Muscle of leg (tissue), 11 donors: Measurements from ENCODE around the gene AIMP2. TPM values are rescaled to one million over a fixed set of nuclear protein-coding genes. Genes with fewer than 3 reads are reported as not detected.
A peak's percentile ranks its signal among the peaks of the same experiment; 100 is the strongest.

Experiments used
- DNase-seq: peaks from one replicate; pipeline ENCODE4 v3.0.0; 2013
- H3K27ac ChIP-seq: one replicate; pipeline ENCODE4 v1.5.1; 2013; ENCODE audit warnings: mild to moderate bottlenecking, low read length, control low read depth
- H3K27me3 ChIP-seq: one replicate; pipeline ENCODE4 v1.6.1; 2013; ENCODE audit warnings: low read length; ENCODE audit not compliant: control insufficient read depth, insufficient read depth
- H3K36me3 ChIP-seq: one replicate; pipeline ENCODE4 v1.6.1; 2013; ENCODE audit warnings: low read length; ENCODE audit not compliant: control insufficient read depth, insufficient read depth
- H3K4me1 ChIP-seq: one replicate; pipeline ENCODE4 v1.6.1; 2013; ENCODE audit warnings: low read length; ENCODE audit not compliant: control insufficient read depth, insufficient read depth
- H3K4me3 ChIP-seq: one replicate; pipeline ENCODE4 v1.5.1; 2013; ENCODE audit warnings: low read length, control low read depth
- H3K9me3 ChIP-seq: replicated peaks from 2 replicates; pipeline ENCODE4 v1.6.1; 2013; ENCODE audit warnings: low read depth, low read length; ENCODE audit not compliant: control insufficient read depth
- whole genome bisulfite sequencing: methylation state at CpG from one replicate; pipeline ENCODE4 v1.1.5; 2013; ENCODE audit warnings: missing lambda C conversion rate; ENCODE audit not compliant: insufficient coverage; 5-methylcytosine and 5-hydroxymethylcytosine counted together
- polyA plus RNA-seq, 8 donors: library from polyadenylated mRNA; unstranded; fragments of 120-200 nt; gene quantifications; one replicate each; pipeline versions ENCODE4 v1.2.1 to v1.2.3, GENCODE V29; 2013; ENCODE audit warnings: inconsistent platforms in 1 of 8, low replicate concordance in 1 of 8; ENCODE audit not compliant: insufficient read length in 8 of 8, insufficient read depth in 1 of 8
- total RNA-seq: library from RNA; stranded (reverse); fragments of 120-200 nt; gene quantifications from one replicate; pipeline ENCODE4 v1.2.4, GENCODE V29; 2013

Gene AIMP2
- total and polyA plus RNA-seq, 9 donors, result 28.3 to 44.2 (median 33.2) TPM

DNA sequence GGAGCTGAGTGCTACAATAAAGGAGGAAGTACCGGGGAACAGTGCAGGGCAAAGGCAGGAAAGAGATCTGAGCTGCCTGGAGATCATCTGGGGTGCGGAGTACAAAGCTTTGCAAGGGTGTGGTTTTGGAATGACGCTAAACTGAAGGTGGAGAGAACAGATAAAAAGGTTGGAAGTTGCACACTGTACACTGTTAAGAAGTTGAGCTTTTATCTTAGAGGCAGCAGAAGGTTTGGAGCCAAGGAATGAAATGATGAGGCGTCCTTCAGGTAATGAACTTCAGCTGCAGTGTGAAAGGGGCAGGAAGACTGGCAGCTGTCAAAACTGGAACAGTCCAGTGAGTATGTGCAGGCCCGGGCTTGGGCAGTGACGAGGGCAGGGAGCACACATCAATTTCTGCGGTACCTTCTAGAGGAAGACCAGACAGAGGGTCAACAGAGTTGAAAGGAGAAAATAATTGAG lies 14.9 kb downstream of the AIMP2 start:
- Histone ChIP-seq H3K4me1 (peaks cover 4% of the 10 kb centered on the region), H3K9me3 (no peaks in the 10 kb centered on the region), H3K27ac (no peak overlapping the region), H3K4me3 (no peak overlapping the region), H3K36me3 (peaks cover 91% of the 10 kb centered on the region), H3K27me3 (no peaks in the 10 kb centered on the region)
- no peak for DNase-seq
- 92% methylated on average over 7 of the region's 7 CpGs for WGBS

GRCh38 chr7:6026011-6026819 lies 17.1 kb downstream of the AIMP2 start:
- peak overlapping the region; percentile 51 for H3K27ac ChIP-seq
- no peak overlapping the region for H3K4me3 ChIP-seq
- DNase-seq, result peak; percentile 45
- peaks cover 4% of the 10 kb centered on the region for H3K4me1 ChIP-seq
- WGBS, result 83% methylated on average over 19 of the region's 22 CpGs
- H3K9me3 ChIP-seq, result no peaks in the 10 kb centered on the region
- no peaks in the 10 kb centered on the region for H3K27me3 ChIP-seq
- peaks cover 88% of the 10 kb centered on the region for H3K36me3 ChIP-seq

- WGBS, result 100% methylated on average over 3 of the region's 12 CpGs
- peak; percentile 46 for DNase-seq
- Histone ChIP-seq H3K9me3 (no peaks in the 10 kb centered on the region), H3K4me1 (peaks cover 4% of the 10 kb centered on the region), H3K4me3 (no peak overlapping the region), H3K36me3 (peaks cover 86% of the 10 kb centered on the region), H3K27ac (peak overlapping the region; percentile 45), H3K27me3 (no peaks in the 10 kb centered on the region)
Observed at GRCh38 chr7:6026820-6027311, 17.8 kb downstream of the AIMP2 start.

- Histone ChIP-seq H3K27ac (no peak overlapping the region), H3K36me3 (peaks cover 82% of the 10 kb centered on the region), H3K4me3 (no peak overlapping the region), H3K9me3 (no peaks in the 10 kb centered on the region), H3K27me3 (no peaks in the 10 kb centered on the region), H3K4me1 (peaks cover 4% of the 10 kb centered on the region)
- WGBS, result no CpG with 5 or more reads among the region's 1 CpG
- DNase-seq, result no peak
Observed at GRCh38 chr7:6027806-6028365, 18.8 kb downstream of the AIMP2 start.

- WGBS, result 100% methylated on average over 1 of the region's 5 CpGs
- Histone ChIP-seq H3K4me1 (peaks cover 4% of the 10 kb centered on the region), H3K9me3 (no peaks in the 10 kb centered on the region), H3K4me3 (no peak overlapping the region), H3K27me3 (no peaks in the 10 kb centered on the region), H3K27ac (no peak overlapping the region), H3K36me3 (peaks cover 81% of the 10 kb centered on the region)
- DNase-seq, result no peak
Observed at GRCh38 chr7:6028563-6028962, 19.5 kb downstream of the AIMP2 start.

DNA sequence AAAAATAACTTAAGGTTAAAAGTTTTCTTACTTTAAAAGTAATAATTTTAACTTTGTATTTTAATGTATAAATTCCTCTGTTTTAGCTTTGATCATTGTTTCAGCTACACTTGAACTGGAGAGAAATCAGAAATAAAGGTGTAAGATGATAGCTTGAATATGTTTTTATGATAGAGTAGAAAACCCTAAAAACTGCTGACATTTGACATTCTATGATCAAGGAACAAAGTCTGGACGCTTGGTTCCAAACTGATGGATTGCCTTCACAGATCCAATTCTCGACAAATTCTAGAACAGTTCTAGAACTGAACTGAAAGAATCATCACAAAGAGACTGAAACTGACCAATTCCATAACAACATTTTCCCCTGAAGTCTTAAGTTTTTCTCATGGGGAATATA lies 21.9 kb downstream of the AIMP2 start, which contains the start of gene ANKRD61:
TSS of gene ANKRD61 (plus strand) at position 389 of the 400 bp plus-strand sequence. CDS start at position 389, 0 bp downstream.
- H3K27ac ChIP-seq, result no peak within 1 kb of the TSS
- no peaks in the 10 kb centered on the region for H3K27me3 ChIP-seq
- H3K4me3 ChIP-seq, result no peak within 1 kb of the TSS
- peaks cover 4% of the 10 kb centered on the region for H3K4me1 ChIP-seq
- no peak for DNase-seq
- peaks cover 76% of the 10 kb centered on the region for H3K36me3 ChIP-seq
- no peaks in the 10 kb centered on the region for H3K9me3 ChIP-seq
- WGBS, result 94% methylated on average over 2 of the region's 2 CpGs

- 100% methylated on average over 2 of the region's 3 CpGs for WGBS
- no peaks in the 10 kb centered on the region for H3K4me1 ChIP-seq
- no peak overlapping the region for H3K4me3 ChIP-seq
- DNase-seq, result no peak
- no peaks in the 10 kb centered on the region for H3K9me3 ChIP-seq
- H3K27me3 ChIP-seq, result no peaks in the 10 kb centered on the region
- peaks cover 74% of the 10 kb centered on the region for H3K36me3 ChIP-seq
- no peak overlapping the region for H3K27ac ChIP-seq
Observed at GRCh38 chr7:6031567-6031966, 22.5 kb downstream of the AIMP2 start.

- WGBS, result no CpG with 5 or more reads among the region's 5 CpGs
- no peaks in the 10 kb centered on the region for H3K27me3 ChIP-seq
- no peak overlapping the region for H3K27ac ChIP-seq
- H3K36me3 ChIP-seq, result peaks cover 70% of the 10 kb centered on the region
- no peak overlapping the region for H3K4me3 ChIP-seq
- no peak for DNase-seq
- H3K9me3 ChIP-seq, result no peaks in the 10 kb centered on the region
- no peaks in the 10 kb centered on the region for H3K4me1 ChIP-seq
Observed at GRCh38 chr7:6032167-6032566, 23.1 kb downstream of the AIMP2 start.

DNA sequence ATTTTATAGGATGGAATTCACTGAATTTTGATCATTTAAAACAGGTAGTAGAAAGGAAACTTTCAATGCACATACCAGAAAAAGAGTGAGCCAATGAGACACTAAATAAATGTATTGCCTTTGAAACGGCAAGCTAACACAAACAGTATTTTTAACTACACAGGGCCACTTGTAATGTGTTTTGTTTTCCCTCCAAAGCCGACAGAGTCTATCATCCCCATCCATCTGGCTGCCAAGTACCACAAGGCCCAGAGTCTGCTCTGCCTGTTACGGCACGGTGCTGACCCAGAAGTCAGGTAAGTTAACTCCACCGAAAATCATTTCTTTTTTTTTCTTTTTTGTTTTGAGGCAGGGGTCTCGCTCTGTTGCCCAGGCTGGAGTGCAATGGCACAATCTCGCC lies 23.6 kb downstream of the AIMP2 start:
- H3K36me3 ChIP-seq, result peaks cover 67% of the 10 kb centered on the region
- no peaks in the 10 kb centered on the region for H3K9me3 ChIP-seq
- 81% methylated on average over 2 of the region's 7 CpGs for WGBS
- H3K27me3 ChIP-seq, result no peaks in the 10 kb centered on the region
- no peak overlapping the region for H3K4me3 ChIP-seq
- DNase-seq, result no peak
- H3K4me1 ChIP-seq, result no peaks in the 10 kb centered on the region
- H3K27ac ChIP-seq, result no peak overlapping the region

DNA sequence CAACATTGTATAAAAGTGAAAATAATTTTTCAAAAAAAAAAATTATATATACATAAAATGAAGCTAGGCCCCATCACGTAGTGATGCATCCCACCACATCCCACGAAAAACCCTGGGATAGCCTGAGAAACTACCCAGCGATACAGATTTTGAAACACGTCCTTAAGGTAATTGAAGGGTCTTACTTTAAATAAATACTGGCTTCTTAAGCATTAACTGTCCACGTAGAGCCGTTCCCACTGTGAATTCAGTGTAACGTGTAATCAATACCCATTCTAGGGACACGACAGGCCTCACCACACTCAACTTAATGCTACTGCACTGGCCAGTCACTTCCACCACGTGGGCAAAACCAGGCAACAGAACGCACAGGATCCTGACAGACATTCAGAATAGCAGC lies 26.1 kb downstream of the AIMP2 start:
- H3K4me3 ChIP-seq, result no peak overlapping the region
- no peak for DNase-seq
- H3K27me3 ChIP-seq, result no peaks in the 10 kb centered on the region
- H3K36me3 ChIP-seq, result peaks cover 65% of the 10 kb centered on the region
- no peaks in the 10 kb centered on the region for H3K9me3 ChIP-seq
- H3K4me1 ChIP-seq, result no peaks in the 10 kb centered on the region
- H3K27ac ChIP-seq, result no peak overlapping the region
- 93% methylated on average over 6 of the region's 10 CpGs for WGBS
